ENCODE data around the gene CEACAM8.
"Not testable (repeated sequence)": the region's sequence is repeated elsewhere in the genome, so short reads cannot be mapped to it uniquely, and the experiment has no call there.

DNA sequence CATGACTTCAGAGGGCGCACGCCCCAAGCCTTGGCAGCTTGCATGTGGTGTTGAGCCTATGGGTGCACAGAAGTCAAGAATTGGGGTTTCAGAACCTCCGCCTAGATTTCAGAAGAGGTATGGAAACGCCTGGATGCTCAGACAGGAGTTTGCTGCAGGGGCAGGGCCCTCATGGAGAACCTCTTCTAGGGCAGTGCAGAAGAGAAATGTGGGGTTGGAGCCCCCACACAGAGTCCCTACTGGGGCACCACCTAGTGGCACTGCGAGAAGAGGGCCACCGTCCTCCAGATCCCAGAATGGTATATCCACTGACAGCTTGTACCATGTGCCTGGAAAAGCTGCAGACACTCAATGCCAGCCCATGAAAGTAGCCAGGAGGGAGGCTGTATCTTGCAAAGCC, 44.2 kb downstream of the CEACAM8 start:
- TF ChIP-seq, protein P1, sequence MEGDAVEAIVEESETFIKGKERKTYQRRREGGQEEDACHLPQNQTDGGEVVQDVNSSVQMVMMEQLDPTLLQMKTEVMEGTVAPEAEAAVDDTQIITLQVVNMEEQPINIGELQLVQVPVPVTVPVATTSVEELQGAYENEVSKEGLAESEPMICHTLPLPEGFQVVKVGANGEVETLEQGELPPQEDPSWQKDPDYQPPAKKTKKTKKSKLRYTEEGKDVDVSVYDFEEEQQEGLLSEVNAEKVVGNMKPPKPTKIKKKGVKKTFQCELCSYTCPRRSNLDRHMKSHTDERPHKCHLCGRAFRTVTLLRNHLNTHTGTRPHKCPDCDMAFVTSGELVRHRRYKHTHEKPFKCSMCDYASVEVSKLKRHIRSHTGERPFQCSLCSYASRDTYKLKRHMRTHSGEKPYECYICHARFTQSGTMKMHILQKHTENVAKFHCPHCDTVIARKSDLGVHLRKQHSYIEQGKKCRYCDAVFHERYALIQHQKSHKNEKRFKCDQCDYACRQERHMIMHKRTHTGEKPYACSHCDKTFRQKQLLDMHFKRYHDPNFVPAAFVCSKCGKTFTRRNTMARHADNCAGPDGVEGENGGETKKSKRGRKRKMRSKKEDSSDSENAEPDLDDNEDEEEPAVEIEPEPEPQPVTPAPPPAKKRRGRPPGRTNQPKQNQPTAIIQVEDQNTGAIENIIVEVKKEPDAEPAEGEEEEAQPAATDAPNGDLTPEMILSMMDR (conservative IDR thresholded peaks at IDR 0.05; ENCODE audit: low read length): not testable (repeated sequence)
- not testable (repeated sequence) for TF ChIP-seq EZH2phosphoT487 (IDR thresholded peaks at IDR 0.05; ENCODE audit: borderline replicate concordance, low read depth, low read length)
